ENCODE data around the gene TMPRSS15. TPM values are rescaled to one million over a fixed set of nuclear protein-coding genes. Genes with fewer than 3 reads are reported as not detected.

Gene TMPRSS15
- total and polyA plus RNA-seq, 9 of the 15 experiments (the other 6 are each of a cell fraction or from before 2014, with no cell fraction given) = 0.03 to 0.11 (median 0.04) TPM; not detected in 4

- TF ChIP-seq MNT (conservative IDR thresholded peaks at IDR 0.05) (no peak), CBX3 (IDR thresholded peaks at IDR 0.05; ENCODE audit: borderline replicate concordance in 1 of 2, low read length in 2 of 2) (no peak), ATF6 (CRISPR knock-in tag; IDR thresholded peaks at IDR 0.05) (no peak), ETV1 (tag; conservative IDR thresholded peaks at IDR 0.05; ENCODE audit: low read depth) (no peak), TSC22D4 (tag; IDR thresholded peaks at IDR 0.05) (no peak), ATF1 (CRISPR knock-in tag; IDR thresholded peaks at IDR 0.05) (no peak), ATF1 (tag; IDR thresholded peaks at IDR 0.05) (no peak)
Observed at GRCh38 chr21:18451670-18452069, 48.1 kb upstream of the TMPRSS15 start (continued).

Data from K562 (cell line).